Gastrocnemius medialis (tissue), 4 donors: ENCODE data around the gene FAM163B. TPM values are rescaled to one million over a fixed set of nuclear protein-coding genes. Genes with fewer than 3 reads are reported as not detected.

Experiments
- ATAC-seq, 2 donors: fragments of 150-250 bp; one replicate each; pipeline ENCODE4 v1.9.1; 2016
- DNase-seq, 2 donors: peaks; one replicate each; pipeline ENCODE4 v3.0.0-alpha.2; 2019
- H3K27ac ChIP-seq, 4 donors: fragments of 200-600 bp; sonication (generic); 1 replicate in 1 of 4; 2 replicates in 3 of 4; pipeline ENCODE4 v1.5.1; 2016 to 2018; ENCODE audit warnings: mild to moderate bottlenecking in 2 of 4, moderate library complexity in 1 of 4
- H3K27me3 ChIP-seq, 3 donors: fragments of 200-600 bp; sonication (generic) in 2 of 3; 1 replicate in 1 of 3; 2 replicates in 2 of 3; pipeline versions ENCODE4 v1.5.1 to v1.6.0; 2016 to 2019; ENCODE audit warnings: mild to moderate bottlenecking in 1 of 3, moderate library complexity in 1 of 3
- H3K36me3 ChIP-seq, 2 donors: fragments of 200-600 bp; sonication (generic) in 1 of 2; one replicate each; pipeline ENCODE4 v1.5.1; 2017 to 2018
- H3K4me1 ChIP-seq, 2 donors: fragments of 200-600 bp; sonication (generic) in 1 of 2; one replicate each; pipeline ENCODE4 v1.5.1; 2016 to 2017; ENCODE audit warnings: mild to moderate bottlenecking in 2 of 2
- H3K4me3 ChIP-seq, 4 donors: fragments of 200-600 bp; sonication (generic) in 3 of 4; 1 replicate in 1 of 4; 2 replicates in 3 of 4; pipeline ENCODE4 v1.5.1; 2016 to 2019; ENCODE audit warnings: mild to moderate bottlenecking in 2 of 4
- H3K9me3 ChIP-seq, 3 donors: fragments of 200-600 bp; sonication (generic) in 2 of 3; 1 replicate in 1 of 3; 2 replicates in 2 of 3; pipeline ENCODE4 v1.5.1; 2016 to 2019
- POLR2A ChIP-seq, 2 donors: fragments of 450-650 bp; IDR thresholded peaks; one replicate each; pipeline ENCODE4 v1.6.1; 2017; ENCODE audit warnings: antibody characterized with exemption in 2 of 2, mild to moderate bottlenecking in 2 of 2, moderate library complexity in 2 of 2
- in situ Hi-C, 4 donors: fragments of 200-750 bp; cut with MboI; loops; one replicate each; pipeline versions ENCODE4 v1.15.0 to v1.8.0; 2017; ENCODE audit warnings: low sequenced_read_pairs in 4 of 4
- intact Hi-C: fragments of 100-400 bp; cut with DNase I; formaldehyde crosslinking; loops from one replicate; pipeline ENCODE4 v1.15.1; 2023; ENCODE audit warnings: low total_unique reads
- total RNA-seq, 4 donors: library from RNA; depleted of rRNA; stranded (reverse); fragments of >200 nt; gene quantifications; one replicate each; pipeline versions ENCODE4 v1.1.0 to v1.2.3, GENCODE V29; 2016
- TF ChIP-seq, protein P1 (sequence below), 5 experiments: fragments of 450-650 bp in 3 of 5; fragments of 200-600 bp in 2 of 5; sonication (generic) in 2 of 5; IDR thresholded peaks in 4 of 5; conservative IDR thresholded peaks in 1 of 5; 1 replicate in 4 of 5; 2 replicates in 1 of 5; pipeline ENCODE4 v1.5.1; 2016 to 2019; ENCODE audit warnings: antibody characterized with exemption in 5 of 5, mild to moderate bottlenecking in 3 of 5, moderate library complexity in 3 of 5

FAM163B gene
- total RNA-seq, 4 donors from 2014 or later: not detected

DNA sequence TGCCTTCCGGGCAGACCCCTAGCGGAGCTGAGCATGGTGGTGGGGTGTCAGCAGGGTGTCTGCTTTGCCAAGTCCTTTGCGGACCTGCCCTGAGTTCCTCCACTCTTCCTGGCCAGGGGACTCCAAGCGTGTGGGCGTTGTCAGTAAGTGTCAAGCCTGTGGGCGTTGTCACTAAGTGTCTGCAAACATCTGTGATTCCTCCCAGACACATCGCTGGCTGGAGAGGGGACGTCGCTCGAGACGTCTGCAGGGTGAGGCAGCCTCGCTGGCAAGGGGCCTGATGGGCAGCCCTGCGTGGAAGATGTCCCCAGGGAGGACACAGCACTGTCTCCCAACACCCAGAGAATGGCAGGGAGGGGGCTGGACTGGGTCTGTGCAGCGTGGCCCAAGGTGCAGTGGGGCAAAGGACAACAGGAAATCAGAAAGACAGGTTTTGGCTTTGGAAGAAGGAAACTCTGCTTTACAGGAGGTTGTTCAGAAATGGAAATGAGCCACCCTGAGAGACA lies 45.8 kb downstream of the FAM163B start:
- H3K4me3 ChIP-seq: no peak overlapping the region
- TF ChIP-seq POLR2A (IDR thresholded peaks at IDR 0.05): no peak
- TF ChIP-seq, protein P1, sequence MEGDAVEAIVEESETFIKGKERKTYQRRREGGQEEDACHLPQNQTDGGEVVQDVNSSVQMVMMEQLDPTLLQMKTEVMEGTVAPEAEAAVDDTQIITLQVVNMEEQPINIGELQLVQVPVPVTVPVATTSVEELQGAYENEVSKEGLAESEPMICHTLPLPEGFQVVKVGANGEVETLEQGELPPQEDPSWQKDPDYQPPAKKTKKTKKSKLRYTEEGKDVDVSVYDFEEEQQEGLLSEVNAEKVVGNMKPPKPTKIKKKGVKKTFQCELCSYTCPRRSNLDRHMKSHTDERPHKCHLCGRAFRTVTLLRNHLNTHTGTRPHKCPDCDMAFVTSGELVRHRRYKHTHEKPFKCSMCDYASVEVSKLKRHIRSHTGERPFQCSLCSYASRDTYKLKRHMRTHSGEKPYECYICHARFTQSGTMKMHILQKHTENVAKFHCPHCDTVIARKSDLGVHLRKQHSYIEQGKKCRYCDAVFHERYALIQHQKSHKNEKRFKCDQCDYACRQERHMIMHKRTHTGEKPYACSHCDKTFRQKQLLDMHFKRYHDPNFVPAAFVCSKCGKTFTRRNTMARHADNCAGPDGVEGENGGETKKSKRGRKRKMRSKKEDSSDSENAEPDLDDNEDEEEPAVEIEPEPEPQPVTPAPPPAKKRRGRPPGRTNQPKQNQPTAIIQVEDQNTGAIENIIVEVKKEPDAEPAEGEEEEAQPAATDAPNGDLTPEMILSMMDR (IDR thresholded peaks at IDR 0.05 in 4 of 5, conservative IDR thresholded peaks at IDR 0.05 in 1 of 5): no peak
- ATAC-seq (peak in 1 of 2 donors; percentile 45), DNase-seq (peak in 1 of 2 donors; percentile 36)
- no peaks in the 10 kb centered on the region for H3K36me3 ChIP-seq
- H3K9me3 ChIP-seq: no peaks in the 10 kb centered on the region
- H3K27me3 ChIP-seq: peaks cover 15 to 21% (median 19%) of the 10 kb centered on the region in 3 donors
- intact Hi-C loops (no loop called here), in situ Hi-C loops (no loop called here)
- H3K27ac ChIP-seq: no peak overlapping the region
- peaks cover 8 to 12% of the 10 kb centered on the region in 2 donors for H3K4me1 ChIP-seq

GRCh38 chr9:133562611-133563290 lies 46.4 kb downstream of the FAM163B start:
- Histone ChIP-seq H3K4me3 (no peak overlapping the region), H3K36me3 (no peaks in the 10 kb centered on the region), H3K27me3 (peaks cover 16 to 21% (median 19%) of the 10 kb centered on the region in 3 donors), H3K9me3 (no peaks in the 10 kb centered on the region), H3K27ac (no peak overlapping the region), H3K4me1 (peaks cover 11 to 13% of the 10 kb centered on the region in 2 donors)
- DNase-seq (no peak), ATAC-seq (no peak)
- intact Hi-C loops (no loop called here), in situ Hi-C loops (no loop called here)
- TF ChIP-seq, protein P1 (IDR thresholded peaks at IDR 0.05 in 4 of 5, conservative IDR thresholded peaks at IDR 0.05 in 1 of 5): no peak

- ATAC-seq: no peak
Observed at GRCh38 chr9:133561976-133562554, 47.1 kb downstream of the FAM163B start.

DNA sequence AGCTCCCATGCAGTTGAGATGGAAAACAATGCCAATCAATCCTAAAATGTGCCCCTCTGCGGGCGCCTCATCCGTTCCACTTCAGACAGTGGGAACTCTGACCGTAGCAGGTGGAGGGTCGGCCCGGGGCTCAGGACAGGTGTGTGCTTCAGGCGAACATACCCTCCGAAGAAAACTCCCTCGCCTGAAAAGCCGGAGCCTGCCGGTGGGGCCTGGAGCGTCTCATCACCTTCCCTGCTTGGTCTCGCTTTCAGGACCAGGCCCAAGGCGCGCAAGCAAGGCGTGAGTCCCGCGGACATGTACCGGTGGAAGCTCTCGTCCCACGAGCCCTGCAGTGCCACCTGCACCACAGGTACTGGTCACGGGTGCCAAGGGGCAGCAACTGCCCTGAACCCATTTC lies 48.2 kb downstream of the FAM163B start:
- TF ChIP-seq POLR2A (IDR thresholded peaks at IDR 0.05): no peak
- TF ChIP-seq, protein P1 (IDR thresholded peaks at IDR 0.05 in 4 of 5, conservative IDR thresholded peaks at IDR 0.05 in 1 of 5): no peak
- in situ Hi-C loops: no loop called here
- no peak overlapping the region for H3K4me3 ChIP-seq
- ATAC-seq: no peak
- peaks cover 13% of the 10 kb centered on the region in 2 donors for H3K4me1 ChIP-seq
- no peak for DNase-seq
- H3K36me3 ChIP-seq: no peaks in the 10 kb centered on the region
- no peaks in the 10 kb centered on the region for H3K9me3 ChIP-seq
- no peak overlapping the region for H3K27ac ChIP-seq
- intact Hi-C loops: no loop called here
- peaks cover 11 to 21% (median 16%) of the 10 kb centered on the region in 3 donors for H3K27me3 ChIP-seq

More at GRCh38 chr9:133561976-133562554, 47.1 kb downstream of the FAM163B start:
- Histone ChIP-seq H3K36me3 (no peaks in the 10 kb centered on the region), H3K9me3 (no peaks in the 10 kb centered on the region), H3K27me3 (peaks cover 16 to 21% (median 18%) of the 10 kb centered on the region in 3 donors), H3K4me1 (peaks cover 13% of the 10 kb centered on the region in 2 donors), H3K27ac (no peak overlapping the region), H3K4me3 (no peak overlapping the region)
- TF ChIP-seq, protein P1 (IDR thresholded peaks at IDR 0.05 in 4 of 5, conservative IDR thresholded peaks at IDR 0.05 in 1 of 5): no peak
- no peak for TF ChIP-seq POLR2A (IDR thresholded peaks at IDR 0.05)
- intact Hi-C loops (no loop called here), in situ Hi-C loops (no loop called here)
- DNase-seq: no peak
